GM19324 (cell line): Measurements from ENCODE around the gene OR1A1.
"Not testable (repeated sequence)": the region's sequence is repeated elsewhere in the genome, so short reads cannot be mapped to it uniquely, and the experiment has no call there.

Experiments used
- ATAC-seq: cut with Tn5 transposase; IDR thresholded peaks from one replicate; pipeline ENCODE4 v1.9.1; 2021; ENCODE audit warnings: mild to moderate bottlenecking, moderate library complexity; ENCODE audit not compliant: unreplicated experiment, low FRiP score

The OR1A1 gene

GRCh38 chr17:3207367-3207766 is at the start of gene OR1A1:
TSS of gene OR1A1 (plus strand) at chr17:3207667. CDS start at chr17:3215621, 7,954 bp downstream.
- ATAC-seq = no peak

- no peak for ATAC-seq
Observed at GRCh38 chr17:3167574-3167973, 39.9 kb upstream of the OR1A1 start.

- no peak for ATAC-seq
Observed at GRCh38 chr17:3189961-3190360, 17.5 kb upstream of the OR1A1 start.

GRCh38 chr17:3197219-3197618 is 10.2 kb upstream of the OR1A1 start, which contains the start of gene OR1A2:
TSS of gene OR1A2 (plus strand) at chr17:3197519. CDS start at chr17:3197519, 0 bp downstream.
- no peak for ATAC-seq

DNA sequence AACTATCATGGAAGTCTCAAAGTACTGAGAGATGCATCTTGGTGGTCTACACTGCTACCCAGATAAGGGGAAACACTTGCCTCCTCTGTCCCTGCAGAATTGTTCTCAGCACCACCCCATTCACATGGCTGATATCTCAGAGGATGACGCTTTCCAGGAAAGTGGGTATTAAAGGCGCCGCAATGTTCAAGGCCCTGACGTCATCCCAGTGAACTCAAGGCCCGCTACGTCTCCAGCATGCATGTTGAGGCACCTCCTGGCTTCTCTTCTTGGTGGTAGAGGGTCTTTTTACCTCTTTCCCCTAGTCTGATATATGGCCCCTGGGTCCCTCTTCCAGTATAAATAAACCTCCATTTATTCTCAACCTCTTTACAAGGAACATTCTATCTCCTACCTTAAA is 1.0 kb downstream of the OR1A1 start:
- ATAC-seq = no peak

DNA sequence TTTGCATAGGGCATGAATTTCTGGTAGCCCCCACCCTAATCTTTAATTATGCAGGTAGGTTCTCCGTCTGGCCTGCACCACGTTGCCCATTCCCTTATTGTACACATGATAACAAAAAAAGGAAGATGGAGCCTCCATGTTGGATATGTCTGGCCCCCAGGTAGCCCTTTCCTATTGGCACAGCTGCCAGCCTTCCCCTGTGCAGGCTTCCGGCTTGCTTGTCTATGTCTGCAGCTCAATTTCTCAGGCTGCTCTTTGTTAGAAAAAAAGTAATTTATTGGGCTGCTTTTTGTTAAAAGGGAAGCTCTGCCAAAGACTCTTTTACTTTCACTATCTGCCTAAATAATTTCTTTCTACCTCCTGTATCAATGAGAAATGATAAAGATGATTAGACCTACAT is 5.5 kb downstream of the OR1A1 start:
- no peak for ATAC-seq

DNA sequence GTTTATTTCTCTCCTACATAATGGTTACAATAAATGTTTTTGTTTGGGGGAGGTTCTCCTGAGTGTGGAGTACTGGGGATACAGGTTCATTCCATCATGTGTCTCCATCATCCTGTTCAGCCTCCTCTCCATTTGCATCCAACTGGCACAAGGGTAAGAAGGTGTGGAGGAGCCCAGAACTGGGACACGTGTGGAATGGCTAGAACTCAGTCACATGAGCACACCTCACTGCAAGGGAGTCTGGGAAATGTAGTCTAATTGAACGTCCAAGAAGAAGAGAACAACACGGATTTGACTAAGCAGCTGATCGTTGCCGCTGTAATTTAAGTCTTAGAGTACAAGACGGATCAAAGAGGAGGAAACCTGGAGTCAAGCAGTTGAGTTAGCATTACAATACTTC is 6.1 kb downstream of the OR1A1 start:
- no peak for ATAC-seq

GRCh38 chr17:3219978-3220377 is 12.5 kb downstream of the OR1A1 start:
- not testable (repeated sequence) for ATAC-seq

DNA sequence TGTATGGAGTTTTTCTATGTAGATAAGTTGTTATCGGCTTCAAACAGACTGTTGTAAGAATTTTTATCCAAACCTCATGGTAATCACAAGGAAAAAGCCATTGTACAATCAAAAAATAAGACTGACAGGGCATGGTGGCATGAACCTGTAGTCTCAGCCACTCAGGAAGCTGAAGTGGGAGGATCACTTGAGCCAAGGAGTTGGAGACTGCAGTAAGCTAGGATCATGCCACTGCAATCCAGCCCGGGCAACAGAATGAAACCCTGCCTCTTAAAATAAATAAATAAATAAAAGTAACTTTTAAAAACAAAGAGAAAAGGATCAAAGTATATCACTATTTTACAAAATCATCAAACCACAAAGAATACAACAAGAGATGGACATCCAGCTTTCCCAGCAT is 14.4 kb downstream of the OR1A1 start:
- no peak for ATAC-seq

- no peak for ATAC-seq
Observed at GRCh38 chr17:3222505-3222904, 15.0 kb downstream of the OR1A1 start.

DNA sequence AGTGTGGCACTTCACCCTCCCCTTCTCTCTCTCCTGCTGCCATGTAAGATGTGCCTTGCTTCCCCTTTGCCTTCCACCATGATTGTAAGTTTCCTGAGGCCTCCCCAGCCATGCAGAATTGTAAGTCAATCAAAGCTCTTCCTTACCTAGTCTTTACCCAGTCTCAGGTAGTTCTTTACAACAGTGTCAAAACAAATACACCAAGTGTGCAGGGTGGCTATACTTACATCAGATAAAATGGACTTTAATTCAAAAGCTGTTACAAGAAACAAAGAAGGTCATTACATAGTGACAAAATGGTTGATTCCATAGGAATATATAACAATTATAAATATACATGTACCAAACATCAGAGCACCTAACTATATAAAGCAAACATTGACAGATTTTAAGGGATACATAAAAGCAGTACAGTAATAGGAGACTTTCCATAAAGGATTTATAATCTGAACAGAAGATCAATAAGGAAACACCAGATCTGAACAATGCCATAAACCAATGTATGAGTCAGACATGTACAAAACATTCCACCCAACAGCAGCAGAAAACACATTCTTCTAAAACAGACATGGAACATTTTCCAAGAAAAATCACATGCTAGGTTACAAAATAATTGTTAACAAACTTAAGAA is 17.4 kb downstream of the OR1A1 start:
- not testable (repeated sequence) for ATAC-seq

DNA sequence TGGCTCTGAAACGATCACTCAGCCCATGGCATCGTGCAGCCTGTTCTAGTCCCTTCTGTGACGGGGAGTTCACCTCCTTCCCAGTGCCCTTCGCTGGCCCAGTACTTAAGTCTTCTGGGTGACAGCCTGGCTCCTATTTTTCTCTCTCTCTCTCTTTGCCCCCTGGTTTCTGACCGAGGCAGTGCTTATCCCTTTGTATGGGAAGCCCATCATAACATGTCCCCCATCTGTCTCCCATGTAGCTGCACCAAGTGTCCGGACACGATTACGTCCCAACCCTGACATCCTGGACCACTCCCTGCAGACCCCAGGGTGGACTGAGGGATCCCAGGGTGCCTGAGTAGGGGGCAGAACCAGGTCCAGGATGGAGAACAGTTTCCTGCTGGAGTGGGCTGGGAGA is 24.8 kb downstream of the OR1A1 start:
- not testable (repeated sequence) for ATAC-seq

DNA sequence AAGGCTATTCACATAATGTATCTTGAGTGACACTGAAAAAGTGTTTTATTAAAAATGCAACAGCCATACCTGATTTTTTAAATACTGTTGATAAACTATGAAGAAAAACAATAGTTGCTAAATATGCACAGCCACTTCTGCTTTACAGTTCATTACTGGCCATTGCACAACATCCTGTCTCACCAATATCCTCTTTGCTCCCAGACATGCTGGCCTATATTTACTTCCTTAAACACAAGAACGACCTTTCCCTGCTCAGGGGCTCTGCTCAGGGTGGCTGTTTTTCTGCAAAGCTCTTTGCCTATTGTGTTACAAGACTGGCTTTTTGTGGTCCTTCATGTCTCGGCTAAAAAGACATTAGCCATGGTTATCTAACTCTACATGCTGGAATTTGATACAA is 31.2 kb downstream of the OR1A1 start:
- ATAC-seq = not testable (repeated sequence)

DNA sequence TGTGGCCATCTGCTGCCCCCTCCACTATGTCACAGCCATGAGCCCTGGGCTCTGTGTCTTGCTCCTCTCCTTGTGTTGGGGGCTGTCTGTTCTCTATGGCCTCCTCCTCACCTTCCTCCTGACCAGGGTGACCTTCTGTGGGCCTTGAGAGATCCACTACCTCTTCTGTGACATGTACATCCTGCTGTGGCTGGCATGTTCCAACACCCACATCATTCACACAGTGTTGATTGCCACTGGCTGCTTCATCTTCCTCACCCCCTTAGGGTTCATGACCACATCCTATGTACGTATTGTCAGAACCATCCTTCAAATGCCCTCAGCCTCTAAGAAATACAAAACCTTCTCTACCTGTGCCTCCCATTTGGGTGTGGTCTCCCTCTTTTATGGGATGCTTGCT is 33.6 kb downstream of the OR1A1 start:
- not testable (repeated sequence) for ATAC-seq

DNA sequence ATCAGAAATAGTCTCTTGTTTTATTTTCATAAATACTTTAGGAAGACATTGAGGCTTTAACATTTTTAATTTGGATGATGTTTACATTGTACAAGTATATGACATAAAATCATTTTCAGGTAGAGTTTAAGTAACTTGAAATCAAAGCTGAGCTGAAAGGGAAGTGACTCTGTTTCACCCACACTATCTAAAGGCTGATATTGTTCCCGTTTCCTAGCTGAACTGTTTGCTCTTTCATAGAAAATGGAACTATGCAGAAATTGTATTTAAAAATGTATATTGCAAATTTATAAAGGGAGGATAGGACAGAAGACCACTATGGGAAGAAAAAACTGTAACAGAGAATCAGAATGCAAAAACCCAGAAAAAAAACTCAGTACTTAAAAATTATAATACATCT is 37.4 kb downstream of the OR1A1 start:
- not testable (repeated sequence) for ATAC-seq

- not testable (repeated sequence) for ATAC-seq
Observed at GRCh38 chr17:3249013-3249412, 41.5 kb downstream of the OR1A1 start.

- no peak for ATAC-seq
Observed at GRCh38 chr17:3256575-3256974, 49.1 kb downstream of the OR1A1 start.

GRCh38 chr17:3260163-3260562 is 52.7 kb downstream of the OR1A1 start:
- ATAC-seq = no peak

DNA sequence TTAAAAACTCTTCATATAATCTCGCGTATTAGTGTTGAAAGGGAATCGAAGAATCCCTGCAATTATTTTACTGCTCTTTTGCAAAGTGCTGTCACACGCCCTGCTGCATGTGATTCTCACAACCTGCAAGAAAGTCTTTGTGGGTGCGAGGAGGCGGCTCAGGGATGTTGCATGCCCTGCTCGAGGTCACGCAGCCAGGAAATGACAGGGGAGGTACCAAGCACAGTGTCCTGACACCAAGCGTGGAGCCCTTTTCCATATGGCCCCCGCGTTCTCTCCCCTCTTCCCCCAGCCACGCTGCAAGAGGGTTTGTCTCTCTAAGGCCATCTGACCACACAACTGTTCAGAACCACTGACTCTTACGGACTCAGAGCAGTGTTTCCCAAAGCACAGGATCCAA is 53.1 kb downstream of the OR1A1 start:
- ATAC-seq = no peak
